SK-N-SH treated with all-trans-retinoic acid at 6 μM for 48 hours (cell line): Measurements from ENCODE around the gene PRPF4.

ENCODE experiments used
- ARNTL ChIP-seq: fragments of 450-650 bp; formaldehyde crosslinking; IDR thresholded peaks from 2 replicates; pipeline ENCODE4 v1.5.0; 2020; ENCODE audit warnings: low read depth, mild to moderate bottlenecking, moderate library complexity, borderline replicate concordance
- OSR1 ChIP-seq: fragments of 250-450 bp; sonication (Bioruptor Pico); IDR thresholded peaks from 2 replicates; pipeline ENCODE4 v1.8.0; 2022; ENCODE audit warnings: moderate library complexity, mild to moderate bottlenecking, inconsistent platforms
- RARB ChIP-seq: fragments of 250-450 bp; sonication (Bioruptor Pico); IDR thresholded peaks from 2 replicates; pipeline ENCODE4 v1.8.0; 2021; ENCODE audit warnings: mild to moderate bottlenecking, moderate library complexity
- SNAI2 ChIP-seq: fragments of 250-450 bp; sonication (Bioruptor Pico); IDR thresholded peaks from 2 replicates; pipeline ENCODE4 v1.5.0; 2020; ENCODE audit warnings: mild to moderate bottlenecking, moderate library complexity
- ZFP3 ChIP-seq: fragments of 250-450 bp; sonication (Bioruptor Pico); IDR thresholded peaks from 2 replicates; pipeline ENCODE4 v1.5.0; 2020; ENCODE audit warnings: mild to moderate bottlenecking, moderate library complexity

DNA sequence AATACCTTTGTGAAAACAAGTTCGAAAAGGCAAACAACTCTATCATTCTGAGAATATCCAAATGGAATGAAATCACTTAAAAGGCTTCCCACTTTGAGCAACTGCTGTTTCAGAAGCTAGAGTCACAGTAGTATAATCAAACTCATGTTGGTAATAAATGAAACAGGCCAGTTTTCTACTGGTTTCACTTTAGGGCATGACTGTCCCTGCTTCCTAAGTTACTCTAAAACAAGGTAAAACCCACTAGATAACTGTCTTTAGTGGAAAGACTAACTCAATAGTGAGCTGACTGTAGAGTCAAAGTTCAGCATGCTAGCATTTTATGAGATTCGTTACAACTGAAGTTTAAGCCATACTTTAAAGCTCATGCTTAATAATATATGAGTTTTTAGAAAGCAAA lies 6.1 kb upstream of the PRPF4 start:
- TF ChIP-seq ZFP3 (no peak), ARNTL (CRISPR knock-in tag) (no peak), RARB (CRISPR knock-in tag) (no peak), OSR1 (CRISPR knock-in tag) (no peak), SNAI2 (CRISPR knock-in tag) (no peak)
